ENCODE measurements around the gene ZNF691. TPM values are rescaled to one million over a fixed set of nuclear protein-coding genes. Genes with fewer than 3 reads are reported as not detected.

The ZNF691 gene
- total and polyA plus RNA-seq, 4 donors = 6.6 to 14.5 (median 8.3) TPM

DNA sequence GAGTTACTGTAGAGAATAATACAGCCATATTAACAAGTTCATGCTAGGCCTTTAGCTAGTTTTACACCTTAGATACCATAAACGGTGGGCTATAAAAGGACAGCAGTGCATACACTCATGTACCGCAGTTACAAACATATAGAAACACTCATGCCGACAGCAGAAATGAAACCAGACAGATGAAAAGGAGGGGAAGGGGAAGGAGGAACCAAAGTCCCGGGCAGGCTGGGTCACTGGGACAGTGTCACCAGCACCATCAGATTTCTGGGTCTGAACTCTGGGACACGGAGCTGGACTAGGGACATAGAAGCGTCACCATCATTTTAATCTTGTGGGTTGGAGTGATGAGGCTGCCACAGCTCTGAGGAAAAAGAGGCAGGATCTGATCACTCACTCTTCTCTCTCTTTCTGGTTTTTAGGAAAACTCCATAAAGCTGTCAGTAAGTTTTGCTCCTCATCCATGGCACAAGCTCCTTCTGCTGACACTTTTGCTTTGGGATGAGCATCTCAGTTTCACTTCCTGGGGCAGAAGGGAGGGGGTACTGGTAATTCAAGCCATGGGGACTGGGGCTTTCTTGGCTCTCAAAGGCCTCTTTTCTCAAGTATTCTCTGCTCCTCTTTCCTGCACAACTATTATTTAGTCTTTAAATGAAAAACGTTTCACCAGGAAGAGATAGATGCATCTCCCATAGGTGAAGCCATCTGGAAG lies 7.8 kb upstream of the ZNF691 start:
- 79% methylated on average over 7 of the region's 7 CpGs for WGBS, 2 donors
- no peak for ATAC-seq (ENCODE audit: insufficient read depth, low FRiP score)

DNA sequence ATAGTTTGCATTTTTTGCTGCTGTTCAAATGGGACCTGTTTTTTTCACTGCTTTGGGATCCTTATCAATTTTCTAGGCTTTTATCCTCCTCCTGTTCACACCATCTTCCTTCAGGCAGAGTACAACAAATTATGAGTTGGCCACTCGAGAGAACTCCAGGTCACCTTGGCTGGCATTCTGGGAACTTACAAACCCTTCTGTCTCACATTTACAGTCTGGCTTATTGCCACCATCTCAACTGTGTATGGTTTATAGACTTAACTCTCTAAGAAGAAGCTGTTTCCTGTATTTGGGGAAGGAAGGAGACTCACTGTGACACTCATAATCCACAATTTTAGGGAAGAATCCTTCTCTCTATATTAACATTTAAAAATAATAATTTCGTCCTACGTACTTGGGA lies 5.4 kb upstream of the ZNF691 start:
- Histone ChIP-seq H3K9ac (ENCODE audit: insufficient read depth in 1 of 2, low read length in 2 of 2) (no peak overlapping the region), H3K4me1 (ENCODE audit: control insufficient read depth in 5 of 5, insufficient read depth in 5 of 5, low read length in 5 of 5) (peaks cover 0 to 5% (median 0%) of the 10 kb centered on the region in 5 donors), H3K27ac (ENCODE audit: low read depth in 1 of 2, low read length in 1 of 2) (no peak overlapping the region), H3K27me3 (ENCODE audit: control insufficient read depth in 3 of 3, insufficient read depth in 3 of 3, low read length in 2 of 3) (no peaks in the 10 kb centered on the region), H3K36me3 (ENCODE audit: control insufficient read depth in 4 of 4, insufficient read depth in 4 of 4, low read length in 4 of 4) (peaks cover 0 to 7% (median 3%) of the 10 kb centered on the region in 4 donors), H3K4me3 (no peak overlapping the region), H3K9me3 (ENCODE audit: control insufficient read depth in 4 of 4, insufficient read depth in 3 of 4, low read length in 3 of 4) (peaks cover 0 to 2% (median 0%) of the 10 kb centered on the region in 4 donors)
- DNase-seq (no peak), ATAC-seq (ENCODE audit: insufficient read depth, low FRiP score) (no peak)
- TF ChIP-seq, protein P1, sequence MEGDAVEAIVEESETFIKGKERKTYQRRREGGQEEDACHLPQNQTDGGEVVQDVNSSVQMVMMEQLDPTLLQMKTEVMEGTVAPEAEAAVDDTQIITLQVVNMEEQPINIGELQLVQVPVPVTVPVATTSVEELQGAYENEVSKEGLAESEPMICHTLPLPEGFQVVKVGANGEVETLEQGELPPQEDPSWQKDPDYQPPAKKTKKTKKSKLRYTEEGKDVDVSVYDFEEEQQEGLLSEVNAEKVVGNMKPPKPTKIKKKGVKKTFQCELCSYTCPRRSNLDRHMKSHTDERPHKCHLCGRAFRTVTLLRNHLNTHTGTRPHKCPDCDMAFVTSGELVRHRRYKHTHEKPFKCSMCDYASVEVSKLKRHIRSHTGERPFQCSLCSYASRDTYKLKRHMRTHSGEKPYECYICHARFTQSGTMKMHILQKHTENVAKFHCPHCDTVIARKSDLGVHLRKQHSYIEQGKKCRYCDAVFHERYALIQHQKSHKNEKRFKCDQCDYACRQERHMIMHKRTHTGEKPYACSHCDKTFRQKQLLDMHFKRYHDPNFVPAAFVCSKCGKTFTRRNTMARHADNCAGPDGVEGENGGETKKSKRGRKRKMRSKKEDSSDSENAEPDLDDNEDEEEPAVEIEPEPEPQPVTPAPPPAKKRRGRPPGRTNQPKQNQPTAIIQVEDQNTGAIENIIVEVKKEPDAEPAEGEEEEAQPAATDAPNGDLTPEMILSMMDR (IDR thresholded peaks at IDR 0.05; ENCODE audit: control extremely low read depth, extremely low read depth) = no peak
- 74 to 77% methylated on average over 3 of the region's 3 CpGs for WGBS, 2 donors

More for the DNA sequence above, 7.8 kb upstream of the ZNF691 start:
- no peak for DNase-seq
- TF ChIP-seq, protein P1 (IDR thresholded peaks at IDR 0.05; ENCODE audit: control extremely low read depth, extremely low read depth) = no peak
- H3K27me3 ChIP-seq (ENCODE audit: control insufficient read depth in 3 of 3, insufficient read depth in 3 of 3, low read length in 2 of 3) = no peaks in the 10 kb centered on the region
- peaks cover 0 to 2% (median 0%) of the 10 kb centered on the region in 4 donors for H3K9me3 ChIP-seq (ENCODE audit: control insufficient read depth in 4 of 4, insufficient read depth in 3 of 4, low read length in 3 of 4)
- no peak overlapping the region for H3K27ac ChIP-seq (ENCODE audit: low read depth in 1 of 2, low read length in 1 of 2)
- no peaks in the 10 kb centered on the region for H3K4me1 ChIP-seq (ENCODE audit: control insufficient read depth in 5 of 5, insufficient read depth in 5 of 5, low read length in 5 of 5)
- peaks cover 0 to 10% (median 3%) of the 10 kb centered on the region in 4 donors for H3K36me3 ChIP-seq (ENCODE audit: control insufficient read depth in 4 of 4, insufficient read depth in 4 of 4, low read length in 4 of 4)
- H3K4me3 ChIP-seq = no peak overlapping the region
- no peak overlapping the region for H3K9ac ChIP-seq (ENCODE audit: insufficient read depth in 1 of 2, low read length in 2 of 2)

DNA sequence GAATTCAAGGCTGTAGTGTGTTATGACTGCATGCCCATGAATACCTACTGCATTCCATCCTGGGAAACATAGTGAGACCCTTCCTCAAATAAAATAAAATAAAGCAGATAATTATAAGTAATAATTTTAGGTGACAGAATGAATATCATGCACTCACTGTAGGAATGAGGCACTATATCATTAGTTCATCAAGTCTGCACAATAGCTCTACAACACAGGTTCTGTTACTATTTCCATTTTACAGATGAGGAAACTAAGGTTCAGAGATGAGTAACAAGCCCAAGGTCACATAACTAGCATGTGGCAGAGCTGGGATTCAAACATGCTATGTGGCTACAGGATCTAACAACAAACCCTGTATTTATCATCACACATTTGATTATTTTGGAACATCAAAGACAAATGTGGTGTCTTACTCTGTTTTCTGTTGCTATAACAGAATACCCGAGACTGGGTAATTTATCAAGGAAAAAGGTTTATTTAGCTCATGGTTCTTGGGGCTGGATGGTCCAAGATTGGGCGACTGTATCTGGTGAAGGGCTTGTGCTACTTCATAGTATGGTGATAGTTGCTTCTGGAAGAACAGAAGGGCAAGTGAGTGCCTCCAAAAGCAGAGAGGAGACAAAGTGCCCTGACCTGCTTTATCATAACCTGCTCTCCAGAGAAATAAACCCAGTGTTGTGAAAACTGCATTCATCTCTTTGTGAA lies 4.8 kb upstream of the ZNF691 start:
- Histone ChIP-seq H3K36me3 (ENCODE audit: control insufficient read depth in 4 of 4, insufficient read depth in 4 of 4, low read length in 4 of 4) (peaks cover 0 to 7% (median 3%) of the 10 kb centered on the region in 4 donors), H3K4me3 (no peak overlapping the region), H3K4me1 (ENCODE audit: control insufficient read depth in 5 of 5, insufficient read depth in 5 of 5, low read length in 5 of 5) (peaks cover 0 to 5% (median 0%) of the 10 kb centered on the region in 5 donors), H3K27me3 (ENCODE audit: control insufficient read depth in 3 of 3, insufficient read depth in 3 of 3, low read length in 2 of 3) (no peaks in the 10 kb centered on the region), H3K9me3 (ENCODE audit: control insufficient read depth in 4 of 4, insufficient read depth in 3 of 4, low read length in 3 of 4) (peaks cover 0 to 2% (median 0%) of the 10 kb centered on the region in 4 donors), H3K27ac (ENCODE audit: low read depth in 1 of 2, low read length in 1 of 2) (no peak overlapping the region), H3K9ac (ENCODE audit: insufficient read depth in 1 of 2, low read length in 2 of 2) (no peak overlapping the region)
- TF ChIP-seq, protein P1 (IDR thresholded peaks at IDR 0.05; ENCODE audit: control extremely low read depth, extremely low read depth) = no peak
- WGBS, 2 donors = 72 to 93% methylated on average over 2 of the region's 2 CpGs
- no peak for ATAC-seq (ENCODE audit: insufficient read depth, low FRiP score)
- no peak for DNase-seq
